A673 (cell line): ENCODE results near the gene KCNG2.

Experiments
- EZH2 ChIP-seq: fragments of 200-600 bp; sonication (generic); IDR thresholded peaks from 2 replicates; pipeline ENCODE4 v1.6.1; 2017; ENCODE audit warnings: borderline replicate concordance, low read depth, mild to moderate bottlenecking, mixed read lengths, antibody characterized with exemption, low read length; ENCODE audit not compliant: poor library complexity, severe bottlenecking
- TF ChIP-seq, protein P1 (sequence below): fragments of 300-800, 200-600 bp; sonication (generic); conservative IDR thresholded peaks from 2 replicates; pipeline ENCODE4 v1.5.1; 2017; ENCODE audit warnings: low read depth, mild to moderate bottlenecking, antibody characterized with exemption, low read length, moderate library complexity, mixed read lengths

DNA sequence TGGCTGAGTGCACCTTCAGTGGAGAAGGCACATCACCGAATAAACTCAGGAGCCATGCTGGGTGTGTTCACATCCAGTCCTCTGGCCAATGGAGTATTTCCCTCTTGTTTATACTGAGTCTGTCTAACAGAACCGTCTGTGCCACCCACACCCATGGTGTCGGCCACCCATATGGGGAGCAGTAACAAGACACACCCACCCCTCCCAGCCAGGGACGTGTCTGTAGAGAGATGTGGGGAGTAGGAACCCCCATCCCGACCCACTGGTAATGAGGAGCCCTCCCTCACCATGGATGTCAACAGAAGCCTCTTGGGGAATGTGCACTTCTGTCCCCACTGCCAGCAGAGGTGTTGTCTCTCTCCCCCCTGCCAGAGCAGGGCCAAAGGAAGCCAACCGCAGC lies 37.1 kb downstream of the KCNG2 start:
- TF ChIP-seq, protein P1, sequence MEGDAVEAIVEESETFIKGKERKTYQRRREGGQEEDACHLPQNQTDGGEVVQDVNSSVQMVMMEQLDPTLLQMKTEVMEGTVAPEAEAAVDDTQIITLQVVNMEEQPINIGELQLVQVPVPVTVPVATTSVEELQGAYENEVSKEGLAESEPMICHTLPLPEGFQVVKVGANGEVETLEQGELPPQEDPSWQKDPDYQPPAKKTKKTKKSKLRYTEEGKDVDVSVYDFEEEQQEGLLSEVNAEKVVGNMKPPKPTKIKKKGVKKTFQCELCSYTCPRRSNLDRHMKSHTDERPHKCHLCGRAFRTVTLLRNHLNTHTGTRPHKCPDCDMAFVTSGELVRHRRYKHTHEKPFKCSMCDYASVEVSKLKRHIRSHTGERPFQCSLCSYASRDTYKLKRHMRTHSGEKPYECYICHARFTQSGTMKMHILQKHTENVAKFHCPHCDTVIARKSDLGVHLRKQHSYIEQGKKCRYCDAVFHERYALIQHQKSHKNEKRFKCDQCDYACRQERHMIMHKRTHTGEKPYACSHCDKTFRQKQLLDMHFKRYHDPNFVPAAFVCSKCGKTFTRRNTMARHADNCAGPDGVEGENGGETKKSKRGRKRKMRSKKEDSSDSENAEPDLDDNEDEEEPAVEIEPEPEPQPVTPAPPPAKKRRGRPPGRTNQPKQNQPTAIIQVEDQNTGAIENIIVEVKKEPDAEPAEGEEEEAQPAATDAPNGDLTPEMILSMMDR: no peak
- TF ChIP-seq EZH2: no peak
